Testis (tissue), 3 donors: ENCODE results near the gene NNAT. TPM values are rescaled to one million over a fixed set of nuclear protein-coding genes. Genes with fewer than 3 reads are reported as not detected.

Source experiments
- DNase-seq: peaks from one replicate; pipeline ENCODE4 v3.0.0-alpha.2; 2019
- H3K27ac ChIP-seq, 2 donors: fragments of 200-600 bp; sonication (generic); one replicate each; pipeline ENCODE4 v1.5.1; 2019
- H3K27me3 ChIP-seq: fragments of 200-600 bp; sonication (generic); one replicate; pipeline ENCODE4 v1.5.1; 2019
- H3K36me3 ChIP-seq: fragments of 200-600 bp; sonication (generic); one replicate; pipeline ENCODE4 v1.5.1; 2017; ENCODE audit warnings: low read depth; ENCODE audit errors: missing control alignments
- H3K4me1 ChIP-seq: fragments of 200-600 bp; sonication (generic); one replicate; pipeline ENCODE4 v1.5.1; 2019
- H3K4me3 ChIP-seq, 2 donors: fragments of 200-600 bp; sonication (generic); one replicate each; pipeline ENCODE4 v1.5.1; 2017 to 2019
- H3K9me3 ChIP-seq: fragments of 200-600 bp; sonication (generic); one replicate; pipeline ENCODE4 v1.5.1; 2017
- POLR2A ChIP-seq: fragments of 450-650 bp; IDR thresholded peaks from one replicate; pipeline ENCODE4 v1.6.1; 2017; ENCODE audit warnings: antibody characterized with exemption, mild to moderate bottlenecking, moderate library complexity
- WGBS, 2 donors: methylation state at CpG; one replicate each; pipeline ENCODE4 v1.1.5; 2018; 5-methylcytosine and 5-hydroxymethylcytosine counted together
- intact Hi-C: fragments of 100-400 bp; cut with DNase I; formaldehyde crosslinking; loops from one replicate; pipeline ENCODE4 v1.15.1; 2023; ENCODE audit warnings: low total_unique reads
- polyA plus RNA-seq: library from polyadenylated mRNA; stranded (reverse); fragments of 350-450 nt; fragmentation: Illumina TruSeq; extraction: RNeasy Lipid Tissue Mini Kit (QIAGEN cat#74804); gene quantifications from one replicate; pipeline ENCODE4 v1.2.3, GENCODE V29; 2014; ENCODE audit warnings: low read depth, low replicate concordance; ENCODE audit not compliant: insufficient read depth
- total RNA-seq, 2 donors: library from RNA; depleted of rRNA; stranded (reverse); fragments of >200 nt; gene quantifications; one replicate each; pipeline ENCODE4 v1.2.3, GENCODE V29; 2016
- TF ChIP-seq, protein P1 (sequence below), 3 experiments: fragments of 450-650 bp in 2 of 3; fragments of 200-600 bp in 1 of 3; sonication (generic) in 1 of 3; IDR thresholded peaks; one replicate each; pipeline ENCODE4 v1.5.1; 2016 to 2019; ENCODE audit warnings: antibody characterized with exemption in 3 of 3, mild to moderate bottlenecking in 2 of 3, moderate library complexity in 1 of 3

The NNAT gene
- total and polyA plus RNA-seq, 3 donors from 2014 or later, result 6.1 to 8.7 (median 6.2) TPM

DNA sequence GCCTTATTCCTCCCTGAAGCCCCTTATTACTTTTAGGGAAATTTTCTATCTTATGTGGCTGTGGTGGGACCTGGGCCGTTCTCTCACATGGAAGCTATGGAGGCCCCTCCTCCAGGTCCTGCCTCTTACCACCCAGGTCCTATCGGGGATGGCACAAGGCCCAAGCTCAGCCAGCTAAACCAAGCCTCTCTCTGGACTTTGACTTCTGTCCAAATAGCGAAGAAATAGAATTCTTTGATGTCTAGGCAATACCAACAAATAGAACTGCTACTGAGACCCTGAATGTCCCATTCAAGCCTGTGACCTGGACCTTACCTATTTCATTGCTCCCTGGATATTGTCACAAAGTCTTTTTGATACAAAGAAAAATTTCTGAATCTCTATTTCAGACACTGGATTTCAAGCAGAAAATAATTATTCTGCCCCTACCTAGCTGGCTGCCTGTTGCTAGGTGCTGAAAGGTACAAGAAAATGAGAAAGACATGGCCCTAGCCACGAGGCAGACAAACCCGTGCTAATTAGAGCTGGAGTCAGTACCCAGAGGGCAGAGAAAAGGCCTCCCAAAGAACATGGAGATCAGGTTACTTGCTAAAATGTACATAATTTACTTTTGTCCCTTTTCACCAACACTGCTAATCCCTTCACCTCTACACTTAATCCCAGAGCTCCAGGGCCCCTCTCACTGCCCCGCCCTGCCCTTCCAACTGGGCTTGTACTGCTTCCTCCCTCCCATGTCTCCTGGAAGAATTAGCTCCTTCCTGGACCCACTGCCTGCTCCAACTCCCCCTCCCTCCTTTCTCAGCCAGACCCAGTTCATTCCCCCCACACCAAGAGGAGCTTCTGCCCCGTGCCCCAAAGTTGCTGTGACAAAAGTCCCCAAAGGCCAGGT is 15.5 kb upstream of the NNAT start:
- DNase-seq, result no peak
- intact Hi-C loops, result no loop called here
- Histone ChIP-seq H3K36me3 (no peaks in the 10 kb centered on the region), H3K9me3 (no peaks in the 10 kb centered on the region), H3K4me1 (no peaks in the 10 kb centered on the region), H3K4me3 (no peak overlapping the region), H3K27ac (no peak overlapping the region), H3K27me3 (no peaks in the 10 kb centered on the region)
- TF ChIP-seq, protein P1, sequence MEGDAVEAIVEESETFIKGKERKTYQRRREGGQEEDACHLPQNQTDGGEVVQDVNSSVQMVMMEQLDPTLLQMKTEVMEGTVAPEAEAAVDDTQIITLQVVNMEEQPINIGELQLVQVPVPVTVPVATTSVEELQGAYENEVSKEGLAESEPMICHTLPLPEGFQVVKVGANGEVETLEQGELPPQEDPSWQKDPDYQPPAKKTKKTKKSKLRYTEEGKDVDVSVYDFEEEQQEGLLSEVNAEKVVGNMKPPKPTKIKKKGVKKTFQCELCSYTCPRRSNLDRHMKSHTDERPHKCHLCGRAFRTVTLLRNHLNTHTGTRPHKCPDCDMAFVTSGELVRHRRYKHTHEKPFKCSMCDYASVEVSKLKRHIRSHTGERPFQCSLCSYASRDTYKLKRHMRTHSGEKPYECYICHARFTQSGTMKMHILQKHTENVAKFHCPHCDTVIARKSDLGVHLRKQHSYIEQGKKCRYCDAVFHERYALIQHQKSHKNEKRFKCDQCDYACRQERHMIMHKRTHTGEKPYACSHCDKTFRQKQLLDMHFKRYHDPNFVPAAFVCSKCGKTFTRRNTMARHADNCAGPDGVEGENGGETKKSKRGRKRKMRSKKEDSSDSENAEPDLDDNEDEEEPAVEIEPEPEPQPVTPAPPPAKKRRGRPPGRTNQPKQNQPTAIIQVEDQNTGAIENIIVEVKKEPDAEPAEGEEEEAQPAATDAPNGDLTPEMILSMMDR (IDR thresholded peaks at IDR 0.05), result no peak
- no peak for TF ChIP-seq POLR2A
- 86 to 91% methylated on average over 7 of the region's 7 CpGs for WGBS, 2 donors

DNA sequence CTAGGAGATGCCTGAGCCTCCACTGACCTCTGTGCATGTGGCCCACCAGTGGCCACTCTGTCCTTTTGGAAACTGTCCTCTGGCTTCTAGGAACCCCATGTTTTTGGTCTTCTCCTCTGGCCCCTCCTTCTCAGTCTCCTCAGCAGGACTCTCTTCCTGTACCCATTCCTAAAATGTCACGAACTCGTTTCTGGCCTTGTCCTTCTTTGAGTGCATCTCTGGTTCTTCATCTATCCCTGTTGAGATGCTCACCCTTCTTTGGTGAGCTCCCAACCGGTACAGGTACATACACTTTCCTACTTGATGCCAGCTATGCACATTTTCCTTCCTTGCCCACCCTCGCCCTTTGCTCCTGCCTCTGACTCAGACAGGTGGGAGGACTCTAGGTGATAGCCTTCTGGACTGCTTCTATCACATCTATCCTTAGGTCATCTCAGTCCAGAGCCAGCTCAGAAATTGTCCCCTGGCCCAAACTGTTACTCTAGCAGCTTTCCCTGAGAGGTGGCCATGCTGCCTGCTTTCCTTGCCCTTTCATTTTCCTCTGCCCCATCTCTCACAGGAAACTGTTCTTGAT is 14.8 kb upstream of the NNAT start:
- H3K4me1 ChIP-seq, result no peaks in the 10 kb centered on the region
- WGBS, 2 donors, result 77 to 86% methylated on average over 4 of the region's 4 CpGs
- H3K27ac ChIP-seq, result no peak overlapping the region
- H3K9me3 ChIP-seq, result no peaks in the 10 kb centered on the region
- no peak overlapping the region for H3K4me3 ChIP-seq
- H3K27me3 ChIP-seq, result no peaks in the 10 kb centered on the region
- no peaks in the 10 kb centered on the region for H3K36me3 ChIP-seq
- TF ChIP-seq, protein P1 (IDR thresholded peaks at IDR 0.05), result no peak
- no peak for TF ChIP-seq POLR2A
- intact Hi-C loops, result no loop called here
- no peak for DNase-seq

DNA sequence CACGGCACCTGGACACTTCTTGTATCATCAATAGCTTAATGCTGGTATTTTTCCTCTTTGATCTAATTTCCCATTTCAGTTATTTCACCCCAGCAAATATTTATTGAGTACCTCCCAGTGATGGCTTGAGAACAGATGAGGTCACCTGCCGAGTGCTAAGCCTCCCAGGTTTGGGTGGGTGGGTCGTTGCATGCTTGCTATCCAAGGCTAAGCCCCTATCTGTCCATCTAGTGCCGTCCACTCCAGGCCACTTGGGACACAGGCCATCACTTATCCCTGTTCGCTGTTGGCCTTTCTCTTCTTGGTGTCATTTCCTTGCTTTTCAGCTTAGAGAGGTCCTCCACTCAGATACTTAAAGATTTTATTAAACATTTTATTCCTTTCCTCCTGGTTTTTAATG is 10.8 kb upstream of the NNAT start:
- H3K9me3 ChIP-seq, result no peaks in the 10 kb centered on the region
- H3K4me3 ChIP-seq, result no peak overlapping the region
- DNase-seq, result no peak
- no peak overlapping the region for H3K27ac ChIP-seq
- TF ChIP-seq POLR2A, result no peak
- TF ChIP-seq, protein P1 (IDR thresholded peaks at IDR 0.05), result no peak
- no peaks in the 10 kb centered on the region for H3K4me1 ChIP-seq
- H3K36me3 ChIP-seq, result no peaks in the 10 kb centered on the region
- intact Hi-C loops, result no loop called here
- 93 to 95% methylated on average over 5 of the region's 5 CpGs for WGBS, 2 donors
- no peaks in the 10 kb centered on the region for H3K27me3 ChIP-seq

- no peaks in the 10 kb centered on the region for H3K9me3 ChIP-seq
- intact Hi-C loops, result no loop called here
- no peak for DNase-seq
- 90 to 98% methylated on average over 6 of the region's 6 CpGs for WGBS, 2 donors
- TF ChIP-seq, protein P1 (IDR thresholded peaks at IDR 0.05), result no peak
- no peak for TF ChIP-seq POLR2A
- H3K4me1 ChIP-seq, result no peaks in the 10 kb centered on the region
- H3K27ac ChIP-seq, result no peak overlapping the region
- no peaks in the 10 kb centered on the region for H3K36me3 ChIP-seq
- H3K27me3 ChIP-seq, result no peaks in the 10 kb centered on the region
- H3K4me3 ChIP-seq, result no peak overlapping the region
These were observed 9.3 kb upstream of the NNAT start for GRCh38 chr20:37511610-37512275.
